Measurements from ENCODE around the gene PRIMA1.

The PRIMA1 gene

DNA sequence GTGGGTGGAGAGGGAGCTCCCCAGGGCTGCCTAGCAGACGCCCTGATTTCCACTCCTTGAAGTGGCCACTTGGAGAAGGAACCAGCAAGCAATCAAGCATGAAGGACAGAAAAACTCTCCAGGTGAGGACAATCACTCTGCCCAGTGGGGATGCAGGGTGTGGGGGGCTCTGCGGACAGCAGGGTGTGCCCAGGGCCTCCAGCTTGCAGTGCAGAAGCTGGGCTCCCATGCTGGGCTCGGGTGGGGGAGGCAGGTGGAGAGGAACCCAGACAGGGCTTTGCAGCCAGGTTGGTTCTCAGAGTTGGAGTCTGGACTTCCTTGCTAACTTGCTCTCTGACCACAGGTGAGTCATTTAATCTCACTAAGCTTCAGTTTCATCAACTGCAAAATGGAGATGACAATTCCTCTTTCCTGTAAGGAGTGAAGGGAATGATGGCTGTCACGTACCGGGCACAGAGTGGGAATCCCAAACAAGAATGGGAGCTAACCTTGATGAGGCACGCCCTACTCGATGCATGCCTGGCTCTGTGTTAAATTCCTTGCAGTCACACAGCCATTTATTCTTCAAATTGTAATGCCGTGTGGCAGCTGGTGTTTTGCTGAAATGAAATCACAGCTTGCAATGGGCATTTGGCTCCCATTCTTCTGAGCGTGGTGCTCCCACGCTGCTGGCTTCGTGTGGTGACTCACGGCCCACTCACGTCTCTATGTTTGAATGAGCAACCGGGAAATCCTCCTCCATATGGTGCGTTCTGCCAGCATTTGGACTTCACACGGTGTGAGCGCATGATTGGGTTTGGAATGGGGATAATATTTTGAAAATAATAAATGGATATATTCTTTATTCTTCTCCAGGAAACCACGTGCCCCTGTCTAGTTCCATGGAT, 75.2 kb downstream of the PRIMA1 start:
- no peaks in the 10 kb centered on the region for H4K20me1 ChIP-seq (ENCODE audit: insufficient read depth, low read length)
- no peak overlapping the region for H3K4me2 ChIP-seq (ENCODE audit: low read length)
- H3K27ac ChIP-seq (ENCODE audit: low read depth, low read length, poor library complexity, severe bottlenecking), result no peak overlapping the region
- no peaks in the 10 kb centered on the region for H3F3A ChIP-seq (ENCODE audit: insufficient read depth, low read length)
- H3K27me3 ChIP-seq (ENCODE audit: insufficient read depth, low read length), result peaks cover 7% of the 10 kb centered on the region; the same call in 1 of the 2 replicates
- H2AFZ ChIP-seq (ENCODE audit: low read length), result no peak overlapping the region
- no peak overlapping the region for H3K9ac ChIP-seq (ENCODE audit: low read length)
- TF ChIP-seq, protein P1, sequence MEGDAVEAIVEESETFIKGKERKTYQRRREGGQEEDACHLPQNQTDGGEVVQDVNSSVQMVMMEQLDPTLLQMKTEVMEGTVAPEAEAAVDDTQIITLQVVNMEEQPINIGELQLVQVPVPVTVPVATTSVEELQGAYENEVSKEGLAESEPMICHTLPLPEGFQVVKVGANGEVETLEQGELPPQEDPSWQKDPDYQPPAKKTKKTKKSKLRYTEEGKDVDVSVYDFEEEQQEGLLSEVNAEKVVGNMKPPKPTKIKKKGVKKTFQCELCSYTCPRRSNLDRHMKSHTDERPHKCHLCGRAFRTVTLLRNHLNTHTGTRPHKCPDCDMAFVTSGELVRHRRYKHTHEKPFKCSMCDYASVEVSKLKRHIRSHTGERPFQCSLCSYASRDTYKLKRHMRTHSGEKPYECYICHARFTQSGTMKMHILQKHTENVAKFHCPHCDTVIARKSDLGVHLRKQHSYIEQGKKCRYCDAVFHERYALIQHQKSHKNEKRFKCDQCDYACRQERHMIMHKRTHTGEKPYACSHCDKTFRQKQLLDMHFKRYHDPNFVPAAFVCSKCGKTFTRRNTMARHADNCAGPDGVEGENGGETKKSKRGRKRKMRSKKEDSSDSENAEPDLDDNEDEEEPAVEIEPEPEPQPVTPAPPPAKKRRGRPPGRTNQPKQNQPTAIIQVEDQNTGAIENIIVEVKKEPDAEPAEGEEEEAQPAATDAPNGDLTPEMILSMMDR (IDR thresholded peaks at IDR 0.05; ENCODE audit: low read length), result no peak
- TF ChIP-seq EZH2 (IDR thresholded peaks at IDR 0.05; ENCODE audit: borderline replicate concordance, low read length), result no peak
- no peak overlapping the region for H3K4me3 ChIP-seq (ENCODE audit: low read depth, low read length, poor library complexity, severe bottlenecking)
- no peaks in the 10 kb centered on the region for H3K79me2 ChIP-seq (ENCODE audit: insufficient read depth, low read length)
- H3K9me2 ChIP-seq (ENCODE audit: low read depth, low read length), result no peaks in the 10 kb centered on the region
- no peaks in the 10 kb centered on the region for H3K4me1 ChIP-seq (ENCODE audit: insufficient read depth, low read length, severe bottlenecking)
- H3K36me3 ChIP-seq (ENCODE audit: insufficient read depth, low read length), result no peaks in the 10 kb centered on the region
- H3K9me3 ChIP-seq (ENCODE audit: low read length), result no peaks in the 10 kb centered on the region

DNA sequence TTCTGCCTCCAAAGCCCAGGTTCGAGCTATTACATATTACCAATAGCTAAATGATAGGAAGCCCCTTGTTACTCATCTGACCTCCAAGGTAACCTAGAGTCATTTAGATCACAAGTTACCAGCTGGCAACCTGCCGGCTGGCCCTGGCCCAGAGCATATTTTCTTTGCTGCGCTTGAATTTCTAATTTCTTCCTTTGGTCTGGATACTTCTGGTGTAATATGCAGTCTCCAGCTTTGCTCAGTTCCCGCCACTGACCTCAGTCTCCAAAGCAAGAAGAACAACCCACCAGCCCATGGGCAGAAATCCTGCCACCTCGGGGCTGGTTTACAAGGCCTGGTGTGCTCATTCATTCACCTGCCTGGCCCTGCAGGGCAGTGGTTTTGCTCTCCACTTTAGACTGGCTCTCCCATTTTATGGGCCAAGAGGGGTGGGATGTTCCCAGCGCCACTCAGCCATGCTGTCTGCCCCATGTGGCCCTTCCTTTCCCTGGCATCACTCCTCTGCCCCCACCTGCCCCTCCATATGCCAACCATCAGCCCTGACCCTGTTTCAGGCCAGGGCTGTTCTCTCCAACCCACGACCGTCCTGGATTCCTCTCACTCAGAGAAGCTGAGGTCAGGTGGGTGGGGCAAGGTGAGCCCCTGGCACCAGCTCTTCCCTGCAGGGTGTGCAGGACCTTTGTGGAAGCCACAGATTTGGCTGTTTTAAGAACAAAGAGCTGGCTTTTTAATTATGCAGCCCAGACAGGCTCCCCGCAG, 76.0 kb downstream of the PRIMA1 start:
- no peaks in the 10 kb centered on the region for H3K9me2 ChIP-seq (ENCODE audit: low read depth, low read length)
- H3K9ac ChIP-seq (ENCODE audit: low read length), result no peak overlapping the region
- H3K4me3 ChIP-seq (ENCODE audit: low read depth, low read length, poor library complexity, severe bottlenecking), result no peak overlapping the region
- H4K20me1 ChIP-seq (ENCODE audit: insufficient read depth, low read length), result no peaks in the 10 kb centered on the region
- no peaks in the 10 kb centered on the region for H3F3A ChIP-seq (ENCODE audit: insufficient read depth, low read length)
- H3K27me3 ChIP-seq (ENCODE audit: insufficient read depth, low read length), result peaks cover 1% of the 10 kb centered on the region; the same call in 1 of the 2 replicates
- H3K36me3 ChIP-seq (ENCODE audit: insufficient read depth, low read length), result no peaks in the 10 kb centered on the region
- no peaks in the 10 kb centered on the region for H3K79me2 ChIP-seq (ENCODE audit: insufficient read depth, low read length)
- no peaks in the 10 kb centered on the region for H3K9me3 ChIP-seq (ENCODE audit: low read length)
- H3K27ac ChIP-seq (ENCODE audit: low read depth, low read length, poor library complexity, severe bottlenecking), result no peak overlapping the region
- TF ChIP-seq, protein P1 (IDR thresholded peaks at IDR 0.05; ENCODE audit: low read length), result no peak
- no peak for TF ChIP-seq EZH2 (IDR thresholded peaks at IDR 0.05; ENCODE audit: borderline replicate concordance, low read length)
- no peaks in the 10 kb centered on the region for H3K4me1 ChIP-seq (ENCODE audit: insufficient read depth, low read length, severe bottlenecking)
- no peak overlapping the region for H3K4me2 ChIP-seq (ENCODE audit: low read length)
- no peak overlapping the region for H2AFZ ChIP-seq (ENCODE audit: low read length)

DNA sequence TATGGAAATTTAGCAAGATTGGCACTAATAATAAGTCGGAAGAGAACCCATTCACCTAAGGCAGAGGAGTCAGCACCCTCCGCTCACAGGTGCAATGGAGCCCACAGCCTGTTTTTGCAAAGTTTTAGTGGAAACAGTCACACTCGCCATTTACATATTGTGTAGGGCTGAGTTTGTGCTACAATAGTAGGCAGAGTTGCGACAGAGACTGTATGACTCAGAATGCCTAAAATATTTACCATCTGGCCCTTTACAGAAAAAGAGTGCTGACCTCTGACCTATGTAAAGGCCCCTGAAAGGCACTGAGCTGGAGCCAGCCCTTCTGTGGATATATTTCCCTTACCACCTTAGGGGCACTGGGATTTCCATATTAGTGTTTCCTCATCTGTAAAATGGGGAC, 79.0 kb downstream of the PRIMA1 start:
- Histone ChIP-seq H3K36me3 (ENCODE audit: insufficient read depth, low read length) (no peaks in the 10 kb centered on the region), H3K9me3 (ENCODE audit: low read length) (no peaks in the 10 kb centered on the region), H3K27ac (ENCODE audit: low read depth, low read length, poor library complexity, severe bottlenecking) (no peak overlapping the region), H2AFZ (ENCODE audit: low read length) (no peak overlapping the region), H3K9ac (ENCODE audit: low read length) (no peak overlapping the region), H3K27me3 (ENCODE audit: insufficient read depth, low read length) (no peaks in the 10 kb centered on the region; the same call in 1 of the 2 replicates), H3F3A (ENCODE audit: insufficient read depth, low read length) (no peaks in the 10 kb centered on the region), H3K9me2 (ENCODE audit: low read depth, low read length) (no peaks in the 10 kb centered on the region), H3K4me2 (ENCODE audit: low read length) (no peak overlapping the region), H3K4me1 (ENCODE audit: insufficient read depth, low read length, severe bottlenecking) (no peaks in the 10 kb centered on the region), H3K4me3 (ENCODE audit: low read depth, low read length, poor library complexity, severe bottlenecking) (no peak overlapping the region), H4K20me1 (ENCODE audit: insufficient read depth, low read length) (no peaks in the 10 kb centered on the region), H3K79me2 (ENCODE audit: insufficient read depth, low read length) (no peaks in the 10 kb centered on the region)
- TF ChIP-seq, protein P1 (IDR thresholded peaks at IDR 0.05; ENCODE audit: low read length), result no peak
- TF ChIP-seq EZH2 (IDR thresholded peaks at IDR 0.05; ENCODE audit: borderline replicate concordance, low read length), result no peak
